NCI-H82 treated with DMSO at 0.1 percent for 48 hours (cell line): ENCODE data around the gene EFHD1.

Experiments
- DNase-seq: peaks from one replicate; lab custom pipeline; 2025; ENCODE audit not compliant: unreplicated experiment; lab: John Stamatoyannopoulos, UW

EFHD1 gene

DNA sequence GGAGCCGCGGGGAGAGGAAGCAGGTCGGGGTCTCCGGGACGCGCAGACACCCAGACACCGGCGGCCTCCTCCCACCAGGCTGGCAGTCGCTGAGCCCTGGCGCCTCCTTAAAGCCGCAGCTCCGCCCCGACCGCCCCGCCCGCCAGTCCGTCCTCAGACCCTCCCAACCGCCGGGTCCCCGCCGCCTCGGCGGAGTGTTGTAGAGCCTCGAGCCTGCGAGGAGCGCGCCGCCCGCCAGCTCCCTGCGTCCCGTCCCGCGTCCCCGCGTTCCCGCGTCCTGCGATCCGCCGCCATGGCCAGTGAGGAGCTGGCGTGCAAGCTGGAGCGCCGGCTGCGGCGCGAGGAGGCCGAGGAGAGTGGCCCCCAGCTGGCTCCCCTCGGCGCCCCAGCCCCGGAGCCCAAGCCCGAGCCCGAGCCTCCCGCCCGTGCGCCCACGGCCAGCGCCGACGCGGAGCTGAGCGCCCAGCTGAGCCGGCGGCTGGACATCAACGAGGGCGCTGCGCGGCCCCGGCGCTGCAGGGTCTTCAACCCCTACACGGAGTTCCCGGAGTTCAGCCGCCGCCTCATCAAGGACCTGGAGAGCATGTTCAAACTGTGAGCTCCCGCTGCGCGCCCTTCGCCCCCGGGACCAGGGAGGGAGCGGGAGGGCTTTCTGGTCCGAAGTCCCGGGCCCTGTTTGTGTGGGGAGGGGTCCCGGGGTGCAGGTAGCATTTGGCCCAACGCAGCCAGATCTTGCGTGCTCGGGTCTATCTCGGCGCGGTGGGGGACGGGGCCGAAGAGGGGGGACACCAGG is at the start of gene EFHD1:
EFHD1 (plus strand) TSS at position 192 of the 793 bp plus-strand sequence; CDS start at position 293, 101 bp downstream.
- peak; percentile 25 for DNase-seq

DNA sequence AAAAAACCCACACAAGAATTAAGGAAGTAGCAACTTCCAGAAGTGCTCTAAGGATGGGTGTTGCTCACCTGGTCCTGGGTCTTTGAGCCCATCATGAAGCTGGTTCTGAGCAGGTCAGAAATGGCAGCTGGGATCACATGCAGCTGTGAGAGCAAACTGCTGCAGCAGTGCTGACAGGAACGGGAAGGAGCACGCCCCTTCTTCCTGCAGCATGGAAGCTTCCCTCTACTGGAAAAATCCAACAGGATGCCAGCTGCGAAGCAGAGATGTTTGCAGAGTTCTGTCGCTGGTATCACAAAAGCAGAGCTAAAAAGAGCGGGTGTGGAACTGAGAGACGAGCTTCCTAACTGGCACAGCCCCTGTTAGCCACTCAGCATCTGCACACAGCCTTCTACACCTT is 49.2 kb upstream of the EFHD1 start:
- DNase-seq = no peak

DNA sequence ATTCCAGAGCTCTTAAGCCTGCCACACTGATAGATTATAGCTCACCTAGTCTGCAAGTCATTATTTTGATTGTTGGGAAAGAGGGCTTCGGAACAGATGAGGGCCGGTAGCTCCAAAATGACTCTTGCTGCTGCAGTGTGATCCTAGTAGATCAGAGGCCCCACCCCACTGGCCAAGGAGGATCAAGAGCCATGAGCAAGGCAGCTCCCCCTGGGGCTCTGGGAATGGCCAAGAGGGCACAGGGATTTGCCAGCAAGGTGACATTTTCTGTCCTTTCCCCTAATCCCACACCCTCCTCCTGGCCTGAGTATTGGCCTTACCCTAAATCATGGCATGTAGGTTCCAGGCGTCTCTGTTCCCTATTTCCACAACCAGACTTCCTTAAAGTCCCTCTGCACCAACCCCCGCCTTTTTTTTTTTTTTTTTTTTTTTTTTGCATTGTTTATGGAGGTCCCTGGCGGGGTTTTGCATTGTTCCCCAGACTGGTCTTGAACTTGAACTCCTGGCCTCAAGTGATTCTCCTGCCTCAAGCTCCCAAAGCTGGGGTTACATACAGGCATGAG is 46.4 kb upstream of the EFHD1 start:
- no peak for DNase-seq

DNA sequence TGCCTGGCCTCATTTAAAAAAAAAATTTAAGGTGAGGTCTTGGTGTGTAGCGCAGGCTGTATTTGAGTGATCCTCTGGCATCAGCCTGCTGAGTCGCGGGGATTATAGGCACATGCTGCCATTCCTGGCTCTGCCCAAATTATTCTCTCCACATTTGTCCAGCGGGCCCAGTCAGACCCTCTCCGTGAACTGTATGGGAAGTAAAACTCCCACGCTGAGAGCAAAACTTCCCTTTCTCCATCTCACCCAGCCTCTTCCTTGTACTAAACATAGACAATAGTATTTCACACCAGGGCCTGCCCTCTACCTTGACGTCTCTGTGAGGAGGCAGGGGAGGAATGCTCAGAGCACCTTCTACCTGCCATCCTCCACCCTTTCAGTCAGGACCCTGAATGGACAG is 45.9 kb upstream of the EFHD1 start:
- DNase-seq = no peak

GRCh38 chr2:232588031-232588430 is 45.4 kb upstream of the EFHD1 start:
- DNase-seq = no peak

DNA sequence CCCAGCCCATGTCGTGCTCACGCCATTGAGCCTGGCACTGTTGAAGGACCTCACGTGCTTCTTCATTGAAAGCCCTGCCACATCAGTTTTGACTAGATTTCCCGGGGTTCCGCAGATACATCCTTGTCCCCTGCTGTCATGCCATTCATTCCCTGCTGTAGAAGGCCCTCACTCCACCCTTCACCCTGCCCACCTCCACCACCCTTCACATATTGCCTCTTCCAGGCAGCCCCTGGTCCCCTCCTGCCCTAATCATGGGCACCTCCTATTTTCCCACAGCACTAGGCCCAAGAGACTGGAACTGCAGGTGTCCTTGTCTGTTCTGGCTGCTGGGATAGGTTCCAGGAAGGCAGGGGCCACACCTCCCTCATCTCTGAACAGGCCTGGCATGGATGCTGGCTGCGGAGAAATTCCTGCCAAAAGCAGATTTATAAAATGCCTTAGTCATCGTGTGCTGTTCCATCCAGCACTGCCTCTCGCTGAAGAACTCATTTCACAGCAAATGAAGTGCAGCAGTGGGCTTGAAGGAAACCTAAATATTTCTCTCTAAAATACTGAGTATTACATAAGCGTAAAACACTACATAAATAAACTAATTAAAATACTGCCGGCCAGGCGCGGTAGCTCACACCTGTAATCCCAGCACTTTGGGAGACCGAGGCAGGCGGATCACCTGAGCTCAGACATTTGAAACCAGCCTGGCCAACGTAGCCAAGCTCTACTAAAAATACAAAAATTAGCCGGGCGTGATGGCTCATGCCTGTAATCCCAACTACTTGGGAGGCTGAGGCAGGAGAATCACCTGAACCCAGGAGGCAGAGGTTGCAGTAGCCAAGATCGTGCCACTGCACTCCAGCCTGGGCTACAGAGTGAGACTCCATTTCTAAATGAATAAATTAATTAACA is 44.5 kb upstream of the EFHD1 start:
- DNase-seq = no peak

- no peak for DNase-seq
These were observed 40.5 kb upstream of the EFHD1 start for GRCh38 chr2:232592772-232593395.

GRCh38 chr2:232593982-232594381 is 39.4 kb upstream of the EFHD1 start:
- DNase-seq = no peak

DNA sequence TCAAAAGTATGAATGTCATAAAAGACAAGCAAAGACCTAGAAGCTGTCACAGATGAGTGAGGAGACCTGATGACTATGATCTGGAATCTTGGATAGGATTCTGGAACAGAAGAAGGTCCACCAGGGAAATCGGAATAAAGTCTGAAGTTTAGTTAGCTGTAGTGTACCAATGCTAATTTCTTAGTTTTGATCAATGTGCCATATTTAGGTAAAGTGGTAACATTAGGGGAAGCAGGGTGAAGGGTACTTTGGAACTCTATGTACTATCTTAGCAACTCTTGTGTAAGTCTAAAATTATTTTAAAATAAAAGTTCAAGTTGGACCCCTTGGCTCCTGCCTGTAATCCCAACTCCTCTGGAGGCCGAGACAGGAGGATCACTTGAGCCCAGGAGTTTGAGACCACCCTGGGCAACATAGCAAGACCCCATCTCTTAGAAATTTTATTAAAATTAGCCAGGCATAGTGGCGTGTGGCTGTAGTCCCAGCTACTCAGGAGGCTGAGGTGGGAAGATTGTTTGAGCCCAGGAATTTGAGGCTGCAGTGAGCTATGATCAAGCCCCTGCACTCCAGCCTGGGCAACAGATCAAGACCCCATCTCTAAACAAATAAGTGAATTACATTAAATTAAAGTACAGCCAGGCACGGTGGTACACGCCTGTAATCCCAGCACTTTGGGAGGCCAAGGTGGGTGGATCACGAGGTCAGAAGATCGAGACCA is 35.9 kb upstream of the EFHD1 start:
- DNase-seq = no peak

DNA sequence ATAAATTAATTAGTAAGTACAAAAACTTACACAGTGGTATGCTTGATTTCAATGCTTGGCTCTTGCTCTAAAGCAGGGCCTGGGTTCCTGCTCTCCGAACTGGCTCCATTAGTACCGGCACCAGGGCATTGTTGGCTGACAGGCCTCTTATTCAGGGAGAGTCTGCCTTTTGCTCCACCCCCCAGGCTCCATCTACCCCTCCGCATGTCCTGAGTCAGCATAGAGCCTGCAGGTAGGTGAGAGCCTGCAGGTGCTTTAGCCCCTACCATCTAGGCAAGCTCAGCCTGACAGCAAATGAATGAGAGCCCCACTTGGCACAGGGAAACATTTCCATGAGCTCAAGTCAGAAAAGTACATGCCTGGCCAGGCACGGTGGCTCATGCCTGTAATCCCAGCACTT is 35.1 kb upstream of the EFHD1 start:
- no peak for DNase-seq

DNA sequence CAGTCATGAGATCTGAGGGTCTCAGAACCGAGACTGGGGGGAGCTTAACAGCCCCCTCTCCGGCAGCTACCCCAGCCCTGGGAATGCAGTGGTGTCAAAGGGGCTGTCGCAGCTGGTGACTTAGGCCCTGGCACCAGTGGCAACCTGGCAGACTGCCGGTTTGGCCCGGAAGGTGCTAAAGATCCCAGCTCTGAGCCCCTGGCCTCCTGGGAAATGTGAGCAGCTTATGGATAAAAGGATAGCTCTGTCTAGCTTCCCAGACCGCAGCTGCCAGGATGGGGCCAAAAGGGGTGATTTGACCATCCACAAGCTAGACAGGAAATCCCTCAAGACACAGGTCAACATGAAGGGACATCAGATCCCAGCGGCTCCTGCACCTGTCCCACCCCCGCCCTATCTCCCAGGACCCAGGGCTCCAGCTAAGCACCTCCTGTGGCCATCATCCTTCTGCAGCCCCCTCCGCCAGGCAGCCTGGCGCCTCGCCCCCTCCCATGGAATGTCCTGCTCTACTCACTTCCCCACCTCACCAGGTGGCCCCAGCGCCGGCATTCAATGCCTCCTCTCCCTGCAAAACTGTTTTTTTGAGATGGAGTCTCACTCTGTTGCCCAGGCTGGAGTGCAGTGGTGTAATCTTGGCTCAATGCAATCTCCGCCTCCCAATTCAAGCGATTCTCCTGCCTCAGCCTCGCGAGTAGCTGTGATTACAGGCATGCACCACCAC is 33.2 kb upstream of the EFHD1 start:
- peak; percentile 11 for DNase-seq

DNA sequence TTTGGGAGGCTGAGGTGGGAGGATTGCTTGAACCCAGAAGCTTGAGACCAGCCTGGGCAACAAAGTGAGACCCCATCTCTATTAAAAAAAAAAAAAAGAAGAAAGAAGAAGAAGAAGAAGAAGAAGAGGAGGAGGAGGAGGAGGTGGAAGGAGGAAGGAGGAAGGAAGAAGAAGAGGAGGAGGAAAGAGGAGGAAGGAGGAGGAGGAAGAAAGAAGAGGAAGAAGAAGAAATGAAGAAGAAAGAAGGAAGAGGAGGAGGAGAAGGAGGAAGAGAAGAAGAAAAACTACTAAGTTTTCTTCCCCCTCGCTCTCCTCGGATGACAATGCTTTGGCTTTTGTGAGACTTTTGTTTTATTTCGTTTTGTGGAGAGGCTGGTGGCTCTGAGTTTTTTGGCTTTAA is 30.1 kb upstream of the EFHD1 start:
- no peak for DNase-seq

GRCh38 chr2:232604535-232604934 is 28.9 kb upstream of the EFHD1 start:
- DNase-seq = no peak

DNA sequence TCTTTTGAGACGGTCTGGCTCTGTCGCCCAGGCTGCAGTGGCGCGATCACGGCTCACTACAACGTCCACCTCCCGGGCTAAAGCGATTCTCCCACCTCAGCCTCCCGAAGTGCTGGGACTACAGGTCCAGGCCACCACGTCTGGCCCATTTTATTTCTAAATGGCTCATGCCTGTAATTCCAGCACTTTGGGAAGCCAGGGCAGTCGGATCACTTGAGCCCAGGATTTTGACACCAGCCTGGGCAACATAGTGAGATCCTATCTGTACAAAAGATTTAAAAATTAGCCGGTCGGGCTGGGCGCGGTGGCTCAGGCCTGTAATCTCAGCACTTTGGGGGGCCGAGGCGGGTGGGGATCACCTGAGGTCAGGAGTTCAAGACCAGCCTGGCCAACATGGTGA is 26.4 kb upstream of the EFHD1 start:
- no peak for DNase-seq

GRCh38 chr2:232609607-232610006 is 23.8 kb upstream of the EFHD1 start:
- DNase-seq = no peak

GRCh38 chr2:232610081-232610480 is 23.3 kb upstream of the EFHD1 start:
- no peak for DNase-seq

DNA sequence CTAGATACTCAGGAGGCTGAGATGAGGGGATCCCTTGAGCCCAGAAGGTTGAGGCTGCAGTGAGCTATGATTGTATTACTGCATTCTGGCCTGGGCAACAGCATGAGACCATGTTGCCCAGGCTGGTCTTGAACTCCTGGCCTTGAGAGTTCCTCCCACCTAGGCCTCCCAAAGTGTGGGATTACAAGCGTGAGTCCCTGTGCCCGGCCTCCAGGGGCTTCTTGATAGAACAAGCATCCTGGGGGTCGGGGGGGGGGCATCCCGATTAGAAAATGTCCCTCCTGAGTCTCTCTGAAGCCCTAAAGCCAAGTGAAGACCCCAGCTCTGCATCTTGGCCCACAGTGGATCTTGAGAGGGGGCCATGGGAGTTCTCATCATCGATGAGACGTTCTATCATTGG is 22.3 kb upstream of the EFHD1 start:
- no peak for DNase-seq

GRCh38 chr2:232611559-232612218 is 21.7 kb upstream of the EFHD1 start:
- DNase-seq = no peak

DNA sequence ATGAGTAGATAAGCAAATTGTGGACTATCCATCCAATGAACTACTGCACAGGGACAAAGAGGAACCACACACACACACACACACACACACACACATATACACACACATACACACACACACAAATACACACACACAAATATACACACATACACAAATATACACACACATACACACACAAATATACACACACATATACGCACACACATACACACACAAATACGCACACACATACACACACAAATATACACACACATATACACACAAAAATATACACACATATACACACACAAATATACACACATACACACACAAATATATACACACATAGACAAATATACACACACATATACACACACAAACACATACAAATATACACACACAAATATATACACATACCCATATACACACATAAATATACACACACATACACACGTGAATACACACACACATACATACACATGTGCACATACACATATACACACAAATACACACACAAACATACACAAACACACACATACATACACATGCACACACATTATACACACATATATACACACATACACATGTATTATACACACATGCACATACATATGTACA is 19.8 kb upstream of the EFHD1 start:
- DNase-seq = no peak
